ENCODE results near the gene LRRC3C.
A peak's percentile ranks its signal among the peaks of the same experiment; 100 is the strongest.
"Not testable (repeated sequence)": the region's sequence is repeated elsewhere in the genome, so short reads cannot be mapped to it uniquely, and the experiment has no call there.

LRRC3C gene

DNA sequence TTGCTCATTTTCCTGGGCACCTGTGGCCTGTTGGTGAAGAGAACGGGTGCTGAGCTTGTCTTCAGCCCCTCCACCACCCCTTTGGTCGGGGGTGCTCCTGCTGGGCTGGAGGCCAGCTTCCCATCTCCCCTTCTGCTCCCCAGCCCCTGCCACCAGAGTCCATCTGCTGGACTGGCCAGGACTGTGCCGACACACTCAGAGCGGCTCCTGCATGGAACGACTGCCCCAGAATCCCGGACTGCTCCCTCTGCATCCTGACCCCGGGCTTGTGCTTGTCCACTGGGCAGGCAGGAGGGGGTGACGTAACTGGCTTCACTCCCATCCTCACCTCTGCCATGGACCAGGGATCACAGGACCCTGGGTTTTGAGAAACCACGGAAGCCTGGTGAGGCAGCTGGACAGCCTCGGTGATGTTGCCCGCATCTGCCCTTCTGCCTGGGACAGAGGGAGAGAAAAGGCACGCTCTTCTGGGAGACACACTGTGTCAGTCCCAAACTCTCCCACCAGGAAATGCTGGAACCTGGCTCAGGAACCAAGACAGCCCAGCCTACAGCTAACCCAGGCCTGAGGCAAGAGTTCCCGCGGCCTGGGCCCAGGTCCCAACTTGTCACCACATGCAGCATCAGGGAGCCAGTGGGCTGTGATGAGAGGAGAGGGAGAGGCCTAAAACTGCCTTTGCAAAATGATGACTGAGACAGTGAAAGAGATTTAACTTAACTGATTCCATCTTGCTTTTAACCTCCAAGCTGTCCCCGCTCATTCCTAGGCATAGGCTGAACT is 19.2 kb downstream of the LRRC3C start:
- no peak for DNase-seq (ENCODE audit: low spot score)

GRCh38 chr17:39948489-39948828 is 20.9 kb downstream of the LRRC3C start:
- DNase-seq (ENCODE audit: low spot score): not testable (repeated sequence)

- DNase-seq (ENCODE audit: low spot score): no peak
Observed at GRCh38 chr17:39949028-39949427, 21.5 kb downstream of the LRRC3C start.

- no peak for DNase-seq (ENCODE audit: low spot score)
Observed at GRCh38 chr17:39950871-39951348, 23.4 kb downstream of the LRRC3C start.

GRCh38 chr17:39951924-39952679 is 24.6 kb downstream of the LRRC3C start:
- no peak for DNase-seq (ENCODE audit: low spot score)

DNA sequence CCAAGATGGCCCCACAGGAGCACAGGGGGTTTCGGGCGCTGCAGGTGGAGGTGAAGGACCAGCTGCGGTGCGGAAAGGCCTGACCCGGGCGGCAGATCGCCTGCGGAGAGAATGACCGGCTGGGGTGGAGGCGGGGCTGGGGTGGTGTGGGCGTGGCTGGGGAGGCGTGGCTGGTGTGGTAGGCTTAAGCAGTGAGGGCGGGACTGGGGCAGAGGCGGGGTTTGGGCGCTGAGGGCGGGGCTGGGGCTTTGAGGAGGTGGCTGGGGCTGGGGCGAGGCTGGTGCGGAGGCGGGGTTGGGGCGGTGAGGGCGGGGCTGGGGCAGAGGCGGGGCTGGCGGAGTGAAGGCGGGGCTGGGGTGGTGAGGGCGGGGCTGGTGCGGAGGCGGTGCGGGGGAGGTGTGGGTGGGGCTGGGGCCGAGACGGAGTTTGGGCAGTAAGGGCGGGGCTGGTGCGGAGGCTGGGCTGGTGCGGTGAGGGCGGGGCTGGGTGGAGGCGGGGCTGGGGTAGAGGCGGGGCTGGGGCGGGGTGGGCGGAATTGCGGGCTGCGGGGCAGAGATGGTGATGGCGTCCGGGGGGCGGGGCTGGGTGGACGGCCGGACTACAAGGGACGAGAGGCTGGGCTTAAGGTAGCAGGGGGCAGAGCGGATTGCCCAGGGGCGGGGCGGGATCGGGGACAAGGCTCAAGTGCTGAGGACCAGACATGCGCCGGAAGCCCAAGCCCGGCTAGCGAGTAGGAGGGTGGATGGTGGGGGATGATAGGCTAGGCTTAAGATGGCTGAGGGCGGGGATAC is 25.3 kb downstream of the LRRC3C start:
- peak; percentile 97 for DNase-seq (ENCODE audit: low spot score)

- DNase-seq (ENCODE audit: low spot score): no peak
Observed at GRCh38 chr17:39953471-39953888, 25.9 kb downstream of the LRRC3C start.

DNA sequence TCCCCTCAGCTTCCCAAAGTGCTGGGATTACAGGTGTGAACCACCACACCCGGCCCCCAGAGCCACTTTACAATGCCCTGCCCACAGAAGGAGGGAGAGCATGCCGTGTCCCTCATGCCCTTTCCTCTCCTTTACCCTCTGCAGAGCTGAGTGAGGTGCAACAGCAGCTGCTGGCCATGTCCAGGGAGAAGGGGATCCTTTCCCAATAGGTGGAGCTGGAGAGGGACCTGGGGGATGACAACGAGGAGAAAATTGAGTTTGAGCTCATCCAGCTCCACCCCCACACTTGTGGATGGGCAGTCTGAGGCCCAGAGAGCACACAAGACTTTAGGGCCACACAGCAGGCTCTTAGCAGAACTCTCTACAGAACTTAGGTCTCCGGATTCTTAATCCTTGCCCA is 27.3 kb downstream of the LRRC3C start:
- no peak for DNase-seq (ENCODE audit: low spot score)

GRCh38 chr17:39955726-39956225 is 28.2 kb downstream of the LRRC3C start:
- no peak for DNase-seq (ENCODE audit: low spot score)

- no peak for DNase-seq (ENCODE audit: low spot score)
Observed at GRCh38 chr17:39960524-39961041, 33.1 kb downstream of the LRRC3C start.

DNA sequence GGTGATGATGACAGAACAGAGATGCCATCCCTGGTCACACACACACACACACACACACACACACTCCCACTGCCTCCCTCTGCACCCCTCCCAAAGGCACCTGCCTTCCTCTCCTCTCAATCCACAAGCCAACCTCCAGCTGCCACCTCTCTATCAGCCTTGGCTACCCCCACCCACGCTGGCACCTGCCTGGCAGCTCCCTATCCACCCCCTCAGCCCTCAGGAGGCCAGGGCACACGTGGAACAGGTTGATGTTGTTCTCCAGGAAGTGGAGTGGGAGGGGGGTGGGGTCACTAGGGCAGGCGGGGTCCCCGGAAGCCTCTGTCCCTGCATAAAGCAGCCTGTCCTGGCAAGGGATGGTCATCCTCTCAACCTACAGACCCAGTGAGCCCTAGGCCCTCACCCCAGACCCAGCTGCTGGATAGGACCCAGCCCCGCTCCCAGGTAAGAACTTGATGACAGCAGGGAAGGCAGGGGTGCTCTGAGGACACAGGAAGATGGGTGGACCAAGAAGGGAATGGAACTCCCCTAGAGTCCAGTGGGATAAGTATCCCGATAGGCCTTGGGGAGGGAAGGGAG is 35.2 kb downstream of the LRRC3C start, which contains the start of gene GSDMA:
TSS of gene GSDMA (plus strand) at position 363 of the 579 bp plus-strand sequence. CDS start 2,684 bp downstream, outside the sequence.
- no peak for DNase-seq (ENCODE audit: low spot score)

- no peak for DNase-seq (ENCODE audit: low spot score)
Observed at GRCh38 chr17:39963829-39964228, 36.3 kb downstream of the LRRC3C start.

DNA sequence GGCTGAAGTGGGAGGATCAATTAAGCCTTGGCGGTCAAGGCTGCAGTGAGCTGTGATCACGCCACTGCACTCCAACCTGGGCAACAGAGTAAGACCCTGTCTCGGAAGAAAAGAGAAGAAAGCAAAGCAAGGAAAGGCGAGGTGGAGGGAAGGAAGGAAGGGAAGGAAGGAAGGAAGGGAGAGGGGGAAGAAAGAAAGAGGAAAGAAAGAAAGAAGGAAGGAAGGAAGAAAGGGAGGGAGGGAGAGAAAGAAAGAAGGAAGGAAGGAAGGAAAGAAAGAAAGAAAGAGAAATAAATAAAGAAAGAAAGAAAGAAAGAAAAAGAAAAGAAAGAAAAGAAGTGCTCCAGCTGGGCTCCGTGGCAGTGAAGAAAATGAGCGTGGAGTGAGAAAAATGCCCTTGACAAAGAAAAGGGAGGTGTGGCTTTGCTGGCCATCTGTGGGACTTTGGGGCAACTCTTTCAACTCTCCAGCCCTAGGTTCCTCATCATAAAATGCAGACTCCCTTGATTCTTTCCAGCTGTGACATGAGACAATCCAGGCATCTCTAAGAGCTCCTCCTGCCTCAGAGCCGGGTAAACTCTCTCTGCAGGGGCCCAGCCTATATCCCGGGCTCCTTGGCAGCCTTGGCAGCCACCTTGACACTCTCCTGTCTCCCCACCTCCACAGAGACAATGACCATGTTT is 37.6 kb downstream of the LRRC3C start:
- DNase-seq (ENCODE audit: low spot score): no peak

- no peak for DNase-seq (ENCODE audit: low spot score)
Observed at GRCh38 chr17:39966771-39967170, 39.2 kb downstream of the LRRC3C start.

DNA sequence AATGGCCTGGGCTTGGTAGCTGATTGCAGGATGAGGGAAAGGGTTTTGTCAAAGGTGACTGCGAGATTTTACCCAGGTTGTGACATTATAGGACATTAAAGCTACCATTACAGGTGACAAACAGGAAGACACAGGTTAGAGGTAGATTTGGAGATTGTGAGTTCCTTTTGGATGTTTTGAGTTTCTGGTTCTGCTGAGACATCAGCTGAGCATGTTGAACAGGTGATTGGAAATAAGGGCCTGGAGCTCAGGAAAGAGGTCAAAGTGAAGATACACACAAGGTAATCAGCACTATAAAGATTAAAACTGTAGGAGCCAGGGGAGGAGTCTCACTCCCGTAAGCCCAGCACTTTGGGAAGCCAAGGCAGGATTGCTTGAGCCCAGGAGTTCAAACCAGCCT is 41.2 kb downstream of the LRRC3C start:
- DNase-seq (ENCODE audit: low spot score): no peak

- DNase-seq (ENCODE audit: low spot score): no peak
Observed at GRCh38 chr17:39969375-39969774, 41.8 kb downstream of the LRRC3C start.

DNA sequence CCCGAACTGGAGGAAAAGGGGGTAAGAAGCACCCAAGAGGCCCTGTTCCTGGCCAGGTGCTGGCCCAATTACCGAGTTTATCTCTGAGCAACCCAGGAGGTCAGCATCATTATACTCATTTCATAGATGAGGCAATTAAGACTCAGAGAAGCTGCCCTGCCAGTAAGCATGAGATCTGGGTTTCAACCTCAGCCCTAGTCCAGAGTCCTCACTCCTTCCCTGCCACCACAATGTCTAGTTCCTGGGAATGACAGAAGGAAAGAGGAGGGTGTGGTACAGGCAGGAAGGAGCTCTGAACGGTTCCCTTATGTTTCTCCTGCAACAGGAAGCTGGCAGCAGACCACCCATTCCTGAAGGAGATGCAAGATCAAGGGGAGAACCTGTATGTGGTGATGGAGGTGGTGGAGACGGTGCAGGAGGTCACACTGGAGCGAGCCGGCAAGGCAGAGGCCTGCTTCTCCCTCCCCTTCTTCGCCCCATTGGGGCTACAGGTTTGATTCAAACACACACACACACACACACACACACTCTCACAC is 42.7 kb downstream of the LRRC3C start:
- DNase-seq (ENCODE audit: low spot score): no peak

- DNase-seq (ENCODE audit: low spot score): no peak
Observed at GRCh38 chr17:39971076-39971603, 43.6 kb downstream of the LRRC3C start.

DNA sequence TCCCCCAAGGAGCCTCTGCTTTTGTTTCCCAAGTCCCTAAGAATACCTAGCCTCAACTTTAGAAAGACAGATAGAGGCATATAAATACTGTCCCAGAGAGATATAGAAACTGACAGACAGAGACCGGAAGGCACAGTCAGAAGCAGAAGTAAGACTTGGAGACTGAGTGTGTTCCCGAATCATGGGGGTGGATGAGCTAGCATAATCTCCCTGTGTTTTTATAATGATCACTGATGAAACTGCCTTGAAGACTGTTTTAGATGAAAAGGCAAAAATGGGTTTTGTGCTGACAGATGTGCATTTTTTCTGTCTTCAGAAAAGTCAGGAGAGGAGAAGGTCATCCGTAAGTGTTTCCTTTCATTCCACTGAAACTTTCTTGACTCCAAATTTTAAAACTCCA is 44.7 kb downstream of the LRRC3C start:
- no peak for DNase-seq (ENCODE audit: low spot score)

DNA sequence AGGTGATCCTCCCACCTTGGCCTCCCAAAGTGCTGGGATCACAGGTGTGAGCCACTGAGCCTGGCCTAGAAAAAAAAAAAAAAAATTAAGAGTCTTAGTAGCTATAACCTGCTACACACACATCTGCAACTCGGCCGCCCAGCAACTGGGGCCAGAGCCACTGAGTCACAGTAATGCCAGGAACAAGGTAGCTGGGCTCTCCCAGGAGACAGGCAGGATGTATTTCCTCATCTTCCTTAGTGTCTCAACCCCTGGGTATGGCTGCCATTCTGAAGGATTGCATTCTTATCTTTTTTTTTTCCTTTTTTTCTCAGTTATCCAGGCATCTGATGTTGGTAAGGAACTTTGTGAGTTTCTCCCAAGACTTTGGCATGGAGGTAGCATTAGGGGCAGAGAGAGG is 46.0 kb downstream of the LRRC3C start:
- DNase-seq (ENCODE audit: low spot score): no peak

GRCh38 chr17:39974433-39974832 is 46.9 kb downstream of the LRRC3C start:
- DNase-seq (ENCODE audit: low spot score): no peak

All from germinal center (tissue), 1 donor.